ENCODE results near the gene NCAM1.

The NCAM1 gene

GRCh38 chr11:113262594-113262993 is 301.4 kb downstream of the NCAM1 start:
- Histone ChIP-seq H4K8ac (ENCODE audit: low read depth, low read length) (no peak overlapping the region), H3K79me2 (ENCODE audit: control insufficient read depth, insufficient read depth, low read length) (no peaks in the 10 kb centered on the region), H4K5ac (ENCODE audit: low read length) (no peak overlapping the region), H2BK15ac (replicated peaks; ENCODE audit: low read depth) (no peak overlapping the region), H3K79me1 (ENCODE audit: low read length) (no peaks in the 10 kb centered on the region), H3K9ac (ENCODE audit: low read length) (no peak overlapping the region), H3K4ac (ENCODE audit: low read depth, low read length) (no peak overlapping the region), H3K23ac (ENCODE audit: low read length) (no peak overlapping the region), H2BK5ac (ENCODE audit: low read length) (no peak overlapping the region), H3K27ac (ENCODE audit: low read depth, low read length) (no peak overlapping the region), H3K18ac (ENCODE audit: low read length) (no peak overlapping the region), H3K4me3 (ENCODE audit: low read length) (no peak overlapping the region), H2BK120ac (ENCODE audit: low read depth, low read length) (no peak overlapping the region), H3K36me3 (ENCODE audit: control insufficient read depth, insufficient read depth, low read length) (no peaks in the 10 kb centered on the region), H3K27me3 (ENCODE audit: insufficient read depth, low read length, poor library complexity) (no peaks in the 10 kb centered on the region), H3K56ac (ENCODE audit: low read length) (no peak overlapping the region), H2AK5ac (ENCODE audit: low read length) (no peak overlapping the region), H3K4me2 (ENCODE audit: low read length) (no peak overlapping the region), H3K4me1 (ENCODE audit: control insufficient read depth, low read depth, low read length) (no peaks in the 10 kb centered on the region)
- DNase-seq = no peak
- WGBS (ENCODE audit: extremely low coverage, insufficient coverage, low lambda C conversion rate) = no CpG with 5 or more reads among the region's 2 CpGs

DNA sequence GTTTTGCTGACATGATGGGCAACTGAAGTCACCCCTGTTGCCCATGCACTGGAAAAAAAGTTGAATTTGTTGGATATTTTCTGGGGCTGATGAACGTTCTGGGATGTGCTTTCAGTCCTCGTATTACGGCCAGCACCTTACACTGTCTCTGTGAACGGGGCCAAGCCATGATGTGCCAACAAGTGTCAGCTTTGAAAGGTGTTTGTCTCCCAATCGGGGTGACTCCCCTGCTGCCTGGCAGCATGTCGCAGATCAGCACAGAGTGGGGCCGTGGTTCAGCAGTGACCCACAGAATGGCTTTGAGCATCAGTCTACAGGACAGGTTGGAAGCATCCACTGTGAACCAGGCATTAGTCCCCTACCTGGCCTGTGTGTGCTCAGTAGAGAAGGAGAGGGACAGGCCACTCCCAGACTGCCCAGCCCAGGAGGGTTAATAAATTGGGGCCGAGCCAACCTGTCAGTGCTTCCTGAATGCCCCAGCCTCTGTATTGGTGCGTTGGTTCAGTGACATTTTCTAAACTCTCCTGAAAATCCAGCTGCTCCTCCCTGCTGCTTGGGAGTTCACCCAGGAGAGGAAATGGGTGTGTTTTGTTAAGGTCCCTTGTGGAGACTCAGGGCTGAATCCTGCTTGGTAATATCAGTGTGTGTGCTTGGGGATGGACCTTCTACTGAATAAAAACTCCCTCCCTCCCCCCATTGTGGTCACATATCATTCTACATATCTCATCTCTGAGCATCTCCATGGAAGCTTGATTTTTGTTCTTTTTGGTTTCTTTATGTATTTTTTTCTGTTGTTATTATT is 302.4 kb downstream of the NCAM1 start:
- H4K5ac ChIP-seq (ENCODE audit: low read length) = no peak overlapping the region
- WGBS (ENCODE audit: extremely low coverage, insufficient coverage, low lambda C conversion rate) = no CpG with 5 or more reads among the region's 9 CpGs
- no peak overlapping the region for H3K4me3 ChIP-seq (ENCODE audit: low read length)
- H3K27me3 ChIP-seq (ENCODE audit: insufficient read depth, low read length, poor library complexity) = no peaks in the 10 kb centered on the region
- no peak overlapping the region for H3K23ac ChIP-seq (ENCODE audit: low read length)
- no peak overlapping the region for H2AK5ac ChIP-seq (ENCODE audit: low read length)
- no peaks in the 10 kb centered on the region for H3K4me1 ChIP-seq (ENCODE audit: control insufficient read depth, low read depth, low read length)
- H2BK15ac ChIP-seq (replicated peaks; ENCODE audit: low read depth) = no peak overlapping the region
- no peak overlapping the region for H3K4me2 ChIP-seq (ENCODE audit: low read length)
- H3K56ac ChIP-seq (ENCODE audit: low read length) = no peak overlapping the region
- no peak overlapping the region for H3K4ac ChIP-seq (ENCODE audit: low read depth, low read length)
- no peaks in the 10 kb centered on the region for H3K79me1 ChIP-seq (ENCODE audit: low read length)
- H3K79me2 ChIP-seq (ENCODE audit: control insufficient read depth, insufficient read depth, low read length) = no peaks in the 10 kb centered on the region
- H2BK120ac ChIP-seq (ENCODE audit: low read depth, low read length) = no peak overlapping the region
- no peak overlapping the region for H3K27ac ChIP-seq (ENCODE audit: low read depth, low read length)
- H4K8ac ChIP-seq (ENCODE audit: low read depth, low read length) = no peak overlapping the region
- H2BK5ac ChIP-seq (ENCODE audit: low read length) = no peak overlapping the region
- no peak overlapping the region for H3K18ac ChIP-seq (ENCODE audit: low read length)
- H3K9ac ChIP-seq (ENCODE audit: low read length) = no peak overlapping the region
- no peaks in the 10 kb centered on the region for H3K36me3 ChIP-seq (ENCODE audit: control insufficient read depth, insufficient read depth, low read length)
- DNase-seq = no peak

DNA sequence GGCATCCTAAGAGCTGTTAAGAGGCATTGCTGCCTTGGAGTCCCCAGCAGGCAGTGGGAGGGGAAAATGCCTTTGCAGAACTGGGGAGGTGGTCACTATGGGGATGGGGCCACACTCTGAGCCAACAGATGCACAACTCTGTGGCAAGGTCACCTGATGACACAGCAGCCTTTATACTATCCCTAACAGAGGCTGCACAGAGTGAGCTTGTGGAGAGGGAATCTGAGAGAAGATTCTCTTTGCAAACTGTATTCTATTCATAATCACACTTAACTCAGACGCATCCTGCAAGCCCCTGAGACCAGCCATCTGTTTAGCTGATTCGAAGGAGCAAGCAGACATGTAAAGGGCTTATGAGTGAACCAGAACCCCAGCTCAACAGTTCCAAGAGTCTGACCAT is 304.1 kb downstream of the NCAM1 start:
- Histone ChIP-seq H2AK5ac (ENCODE audit: low read length) (no peak overlapping the region), H2BK120ac (ENCODE audit: low read depth, low read length) (no peak overlapping the region), H3K79me1 (ENCODE audit: low read length) (no peaks in the 10 kb centered on the region), H3K23ac (ENCODE audit: low read length) (no peak overlapping the region), H4K8ac (ENCODE audit: low read depth, low read length) (no peak overlapping the region), H2BK15ac (replicated peaks; ENCODE audit: low read depth) (no peak overlapping the region), H3K27ac (ENCODE audit: low read depth, low read length) (no peak overlapping the region), H3K27me3 (ENCODE audit: insufficient read depth, low read length, poor library complexity) (no peaks in the 10 kb centered on the region), H4K5ac (ENCODE audit: low read length) (no peak overlapping the region), H3K9ac (ENCODE audit: low read length) (no peak overlapping the region), H3K18ac (ENCODE audit: low read length) (no peak overlapping the region), H3K4me3 (ENCODE audit: low read length) (no peak overlapping the region), H3K56ac (ENCODE audit: low read length) (no peak overlapping the region), H3K36me3 (ENCODE audit: control insufficient read depth, insufficient read depth, low read length) (no peaks in the 10 kb centered on the region), H3K4me2 (ENCODE audit: low read length) (no peak overlapping the region), H3K79me2 (ENCODE audit: control insufficient read depth, insufficient read depth, low read length) (no peaks in the 10 kb centered on the region), H3K4ac (ENCODE audit: low read depth, low read length) (no peak overlapping the region), H2BK5ac (ENCODE audit: low read length) (no peak overlapping the region), H3K4me1 (ENCODE audit: control insufficient read depth, low read depth, low read length) (no peaks in the 10 kb centered on the region)
- DNase-seq = no peak
- no CpG with 5 or more reads among the region's 2 CpGs for WGBS (ENCODE audit: extremely low coverage, insufficient coverage, low lambda C conversion rate)

- Histone ChIP-seq H3K79me1 (ENCODE audit: low read length) (no peaks in the 10 kb centered on the region), H4K5ac (ENCODE audit: low read length) (no peak overlapping the region), H3K23ac (ENCODE audit: low read length) (no peak overlapping the region), H2AK5ac (ENCODE audit: low read length) (no peak overlapping the region), H3K4ac (ENCODE audit: low read depth, low read length) (no peak overlapping the region), H3K27me3 (ENCODE audit: insufficient read depth, low read length, poor library complexity) (no peaks in the 10 kb centered on the region), H3K4me2 (ENCODE audit: low read length) (no peak overlapping the region), H3K27ac (ENCODE audit: low read depth, low read length) (no peak overlapping the region), H2BK15ac (replicated peaks; ENCODE audit: low read depth) (no peak overlapping the region), H3K79me2 (ENCODE audit: control insufficient read depth, insufficient read depth, low read length) (no peaks in the 10 kb centered on the region), H3K4me3 (ENCODE audit: low read length) (no peak overlapping the region), H3K9ac (ENCODE audit: low read length) (no peak overlapping the region), H2BK120ac (ENCODE audit: low read depth, low read length) (no peak overlapping the region), H3K36me3 (ENCODE audit: control insufficient read depth, insufficient read depth, low read length) (no peaks in the 10 kb centered on the region), H2BK5ac (ENCODE audit: low read length) (no peak overlapping the region), H3K56ac (ENCODE audit: low read length) (no peak overlapping the region), H4K8ac (ENCODE audit: low read depth, low read length) (no peak overlapping the region), H3K4me1 (ENCODE audit: control insufficient read depth, low read depth, low read length) (no peaks in the 10 kb centered on the region), H3K18ac (ENCODE audit: low read length) (no peak overlapping the region)
- no CpG with 5 or more reads among the region's 7 CpGs for WGBS (ENCODE audit: extremely low coverage, insufficient coverage, low lambda C conversion rate)
- no peak for DNase-seq
These were observed 306.3 kb downstream of the NCAM1 start for GRCh38 chr11:113267493-113267892.

DNA sequence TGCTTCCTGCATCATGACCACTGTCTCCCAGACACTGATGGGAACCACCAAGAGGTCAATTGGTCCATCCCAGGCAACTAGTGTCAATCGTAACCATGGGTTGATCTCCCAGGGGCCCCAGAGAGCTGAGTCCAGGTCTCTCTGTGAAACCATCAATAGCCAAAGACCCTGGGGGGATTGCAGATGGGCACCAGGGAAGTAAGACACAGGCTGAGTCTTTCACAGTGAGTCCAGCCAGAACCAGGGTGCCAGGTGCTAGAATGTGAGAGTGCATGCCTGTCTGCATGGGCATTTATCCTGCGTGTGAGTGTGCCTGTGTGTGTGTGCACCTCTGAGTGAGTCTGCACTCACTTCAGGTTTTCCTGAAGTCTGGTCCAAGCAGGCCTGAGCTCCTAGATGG is 307.9 kb downstream of the NCAM1 start:
- Histone ChIP-seq H4K8ac (ENCODE audit: low read depth, low read length) (no peak overlapping the region), H3K79me2 (ENCODE audit: control insufficient read depth, insufficient read depth, low read length) (no peaks in the 10 kb centered on the region), H3K27me3 (ENCODE audit: insufficient read depth, low read length, poor library complexity) (no peaks in the 10 kb centered on the region), H4K5ac (ENCODE audit: low read length) (no peak overlapping the region), H3K36me3 (ENCODE audit: control insufficient read depth, insufficient read depth, low read length) (no peaks in the 10 kb centered on the region), H3K18ac (ENCODE audit: low read length) (no peak overlapping the region), H3K9ac (ENCODE audit: low read length) (no peak overlapping the region), H3K4me1 (ENCODE audit: control insufficient read depth, low read depth, low read length) (peaks cover 3% of the 10 kb centered on the region), H3K79me1 (ENCODE audit: low read length) (no peaks in the 10 kb centered on the region), H3K27ac (ENCODE audit: low read depth, low read length) (no peak overlapping the region), H3K4ac (ENCODE audit: low read depth, low read length) (no peak overlapping the region), H2BK15ac (replicated peaks; ENCODE audit: low read depth) (no peak overlapping the region), H2BK120ac (ENCODE audit: low read depth, low read length) (no peak overlapping the region), H2BK5ac (ENCODE audit: low read length) (no peak overlapping the region), H3K23ac (ENCODE audit: low read length) (no peak overlapping the region), H3K56ac (ENCODE audit: low read length) (no peak overlapping the region), H3K4me2 (ENCODE audit: low read length) (no peak overlapping the region), H3K4me3 (ENCODE audit: low read length) (no peak overlapping the region), H2AK5ac (ENCODE audit: low read length) (no peak overlapping the region)
- WGBS (ENCODE audit: extremely low coverage, insufficient coverage, low lambda C conversion rate) = no CpG with 5 or more reads among the region's 2 CpGs
- DNase-seq = no peak

- WGBS (ENCODE audit: extremely low coverage, insufficient coverage, low lambda C conversion rate) = no CpG with 5 or more reads among the region's 5 CpGs
These were observed 308.4 kb downstream of the NCAM1 start for GRCh38 chr11:113269636-113270035.

More at GRCh38 chr11:113269636-113270035, 308.4 kb downstream of the NCAM1 start:
- no peaks in the 10 kb centered on the region for H3K36me3 ChIP-seq (ENCODE audit: control insufficient read depth, insufficient read depth, low read length)
- H3K79me1 ChIP-seq (ENCODE audit: low read length) = no peaks in the 10 kb centered on the region
- no peak overlapping the region for H2BK5ac ChIP-seq (ENCODE audit: low read length)
- H3K79me2 ChIP-seq (ENCODE audit: control insufficient read depth, insufficient read depth, low read length) = no peaks in the 10 kb centered on the region
- H3K9ac ChIP-seq (ENCODE audit: low read length) = no peak overlapping the region
- H4K8ac ChIP-seq (ENCODE audit: low read depth, low read length) = no peak overlapping the region
- no peak overlapping the region for H3K23ac ChIP-seq (ENCODE audit: low read length)
- no peak overlapping the region for H3K18ac ChIP-seq (ENCODE audit: low read length)
- peaks cover 3% of the 10 kb centered on the region for H3K4me1 ChIP-seq (ENCODE audit: control insufficient read depth, low read depth, low read length)
- no peak overlapping the region for H3K4me3 ChIP-seq (ENCODE audit: low read length)
- no peaks in the 10 kb centered on the region for H3K27me3 ChIP-seq (ENCODE audit: insufficient read depth, low read length, poor library complexity)
- H3K56ac ChIP-seq (ENCODE audit: low read length) = no peak overlapping the region
- H3K4ac ChIP-seq (ENCODE audit: low read depth, low read length) = no peak overlapping the region
- no peak overlapping the region for H2AK5ac ChIP-seq (ENCODE audit: low read length)
- H4K5ac ChIP-seq (ENCODE audit: low read length) = no peak overlapping the region
- no peak for DNase-seq
- H2BK120ac ChIP-seq (ENCODE audit: low read depth, low read length) = no peak overlapping the region
- H2BK15ac ChIP-seq (replicated peaks; ENCODE audit: low read depth) = no peak overlapping the region
- H3K4me2 ChIP-seq (ENCODE audit: low read length) = no peak overlapping the region
- H3K27ac ChIP-seq (ENCODE audit: low read depth, low read length) = no peak overlapping the region

Measured in mesendoderm (in vitro differentiated cells).